Stimulated activated effector memory CD8-positive, alpha-beta T cell treated with anti-CD3 and anti-CD28 coated beads, Interleukin-12 subunit alpha, Interleukin-12 subunit beta, amount 100 ng/mL, for 72 hours (primary cell): Measurements from ENCODE around the gene FOXN3.

Experiments used
- ATAC-seq: fragments of 150-1000 bp; cut with Tn5 transposase; 2 replicates; pipeline ENCODE4 v1.10.0; 2021
- DNase-seq, 2 donors: peaks; one replicate each; pipeline ENCODE4 v3.0.0; 2021 to 2022; ENCODE audit warnings: low spot score in 2 of 2
- H3K27ac Mint-ChIP-seq: one replicate; pipeline ENCODE4 v1.8.0; 2022; ENCODE audit warnings: mild to moderate bottlenecking, mixed read lengths
- H3K36me3 Mint-ChIP-seq: one replicate; pipeline ENCODE4 v1.8.0; 2022; ENCODE audit warnings: mild to moderate bottlenecking, mixed read lengths
- H3K4me1 Mint-ChIP-seq: one replicate; pipeline ENCODE4 v1.8.0; 2022; ENCODE audit warnings: mixed read lengths
- H3K4me3 Mint-ChIP-seq: one replicate; pipeline ENCODE4 v1.8.0; 2022; ENCODE audit warnings: mild to moderate bottlenecking, mixed read lengths
- H3K9me3 Mint-ChIP-seq: one replicate; pipeline ENCODE4 v1.8.0; 2022; ENCODE audit warnings: mixed read lengths

Gene FOXN3

GRCh38 chr14:89370381-89370780 lies 46.7 kb downstream of the FOXN3 start:
- no peak for ATAC-seq
- H3K36me3 Mint-ChIP-seq: peaks cover 17% of the 10 kb centered on the region
- H3K4me1 Mint-ChIP-seq: peaks cover 59% of the 10 kb centered on the region
- no peaks in the 10 kb centered on the region for H3K9me3 Mint-ChIP-seq
- no peak overlapping the region for H3K27ac Mint-ChIP-seq
- DNase-seq: no peak
- no peak overlapping the region for H3K4me3 Mint-ChIP-seq

- Mint-ChIP-seq H3K36me3 (peaks cover 12% of the 10 kb centered on the region), H3K4me1 (peaks cover 59% of the 10 kb centered on the region), H3K4me3 (no peak overlapping the region), H3K27ac (peak overlapping the region; percentile 88), H3K9me3 (no peaks in the 10 kb centered on the region)
- DNase-seq: no peak
- ATAC-seq: no peak
Observed at GRCh38 chr14:89369656-89370055, 47.4 kb downstream of the FOXN3 start.

- peak overlapping the region; percentile 88 for H3K27ac Mint-ChIP-seq
- DNase-seq (no peak), ATAC-seq (no peak)
- peaks cover 60% of the 10 kb centered on the region for H3K4me1 Mint-ChIP-seq
- H3K4me3 Mint-ChIP-seq: no peak overlapping the region
- H3K36me3 Mint-ChIP-seq: peaks cover 10% of the 10 kb centered on the region
- no peaks in the 10 kb centered on the region for H3K9me3 Mint-ChIP-seq
Observed at GRCh38 chr14:89368490-89369477, 48.2 kb downstream of the FOXN3 start.

GRCh38 chr14:89367779-89368120 lies 49.3 kb downstream of the FOXN3 start:
- Mint-ChIP-seq H3K4me3 (no peak overlapping the region), H3K4me1 (peaks cover 62% of the 10 kb centered on the region), H3K27ac (peak overlapping the region; percentile 88), H3K36me3 (peaks cover 16% of the 10 kb centered on the region), H3K9me3 (no peaks in the 10 kb centered on the region)
- ATAC-seq (no peak), DNase-seq (no peak)

GRCh38 chr14:89366864-89367778 lies 49.9 kb downstream of the FOXN3 start:
- ATAC-seq (no peak), DNase-seq (no peak)
- Mint-ChIP-seq H3K27ac (peak overlapping the region; percentile 88), H3K4me1 (peaks cover 57% of the 10 kb centered on the region), H3K36me3 (peaks cover 15% of the 10 kb centered on the region), H3K4me3 (no peak overlapping the region), H3K9me3 (no peaks in the 10 kb centered on the region)

GRCh38 chr14:89365061-89365801 lies 51.8 kb downstream of the FOXN3 start:
- peak overlapping the region; percentile 90 for H3K27ac Mint-ChIP-seq
- H3K4me3 Mint-ChIP-seq: peak overlapping the region; percentile 72
- ATAC-seq (peak; percentile 97), DNase-seq (peak; percentile 18 to 75)
- H3K36me3 Mint-ChIP-seq: peaks cover 14% of the 10 kb centered on the region
- H3K9me3 Mint-ChIP-seq: no peaks in the 10 kb centered on the region
- H3K4me1 Mint-ChIP-seq: peaks cover 47% of the 10 kb centered on the region

GRCh38 chr14:89364316-89364715 lies 52.7 kb downstream of the FOXN3 start:
- H3K4me3 Mint-ChIP-seq: peak overlapping the region; percentile 72
- peaks cover 19% of the 10 kb centered on the region for H3K36me3 Mint-ChIP-seq
- DNase-seq (no peak), ATAC-seq (no peak)
- peak overlapping the region; percentile 90 for H3K27ac Mint-ChIP-seq
- peaks cover 56% of the 10 kb centered on the region for H3K4me1 Mint-ChIP-seq
- H3K9me3 Mint-ChIP-seq: no peaks in the 10 kb centered on the region

- H3K27ac Mint-ChIP-seq: peak overlapping the region; percentile 76
- no peak overlapping the region for H3K4me3 Mint-ChIP-seq
- H3K36me3 Mint-ChIP-seq: peaks cover 28% of the 10 kb centered on the region
- no peaks in the 10 kb centered on the region for H3K9me3 Mint-ChIP-seq
- ATAC-seq (no peak), DNase-seq (no peak)
- H3K4me1 Mint-ChIP-seq: peaks cover 50% of the 10 kb centered on the region
Observed at GRCh38 chr14:89360277-89360676, 56.8 kb downstream of the FOXN3 start.

GRCh38 chr14:89359477-89360222 lies 57.4 kb downstream of the FOXN3 start:
- Mint-ChIP-seq H3K27ac (peak overlapping the region; percentile 76), H3K4me3 (no peak overlapping the region), H3K9me3 (no peaks in the 10 kb centered on the region), H3K4me1 (peaks cover 43% of the 10 kb centered on the region), H3K36me3 (peaks cover 29% of the 10 kb centered on the region)
- ATAC-seq: no peak
- DNase-seq: no peak

- no peak overlapping the region for H3K4me3 Mint-ChIP-seq
- H3K36me3 Mint-ChIP-seq: peaks cover 20% of the 10 kb centered on the region
- ATAC-seq: no peak
- H3K27ac Mint-ChIP-seq: no peak overlapping the region
- no peaks in the 10 kb centered on the region for H3K9me3 Mint-ChIP-seq
- DNase-seq: no peak
- peaks cover 37% of the 10 kb centered on the region for H3K4me1 Mint-ChIP-seq
Observed at GRCh38 chr14:89357655-89358297, 59.3 kb downstream of the FOXN3 start.

GRCh38 chr14:89356927-89357326 lies 60.1 kb downstream of the FOXN3 start:
- H3K4me3 Mint-ChIP-seq: no peak overlapping the region
- ATAC-seq: no peak
- no peaks in the 10 kb centered on the region for H3K9me3 Mint-ChIP-seq
- peaks cover 19% of the 10 kb centered on the region for H3K36me3 Mint-ChIP-seq
- peak overlapping the region; percentile 6 for H3K27ac Mint-ChIP-seq
- peaks cover 44% of the 10 kb centered on the region for H3K4me1 Mint-ChIP-seq
- DNase-seq: no peak

GRCh38 chr14:89356496-89356895 lies 60.5 kb downstream of the FOXN3 start:
- Mint-ChIP-seq H3K36me3 (peaks cover 19% of the 10 kb centered on the region), H3K9me3 (no peaks in the 10 kb centered on the region), H3K4me1 (peaks cover 49% of the 10 kb centered on the region), H3K4me3 (no peak overlapping the region), H3K27ac (peak overlapping the region; percentile 6)
- no peak for DNase-seq
- no peak for ATAC-seq

- Mint-ChIP-seq H3K27ac (no peak overlapping the region), H3K4me3 (no peak overlapping the region), H3K4me1 (peaks cover 58% of the 10 kb centered on the region), H3K36me3 (peaks cover 38% of the 10 kb centered on the region), H3K9me3 (no peaks in the 10 kb centered on the region)
- no peak for DNase-seq
- no peak for ATAC-seq
Observed at GRCh38 chr14:89353766-89354113, 63.3 kb downstream of the FOXN3 start.
